ENCODE measurements around the gene CYP39A1. TPM values are rescaled to one million over a fixed set of nuclear protein-coding genes. Genes with fewer than 3 reads are reported as not detected.

The CYP39A1 gene
- total and polyA plus RNA-seq, 10 of the 15 experiments (the other 5 are each of a cell fraction or from before 2014, with no cell fraction given), result not detected

DNA sequence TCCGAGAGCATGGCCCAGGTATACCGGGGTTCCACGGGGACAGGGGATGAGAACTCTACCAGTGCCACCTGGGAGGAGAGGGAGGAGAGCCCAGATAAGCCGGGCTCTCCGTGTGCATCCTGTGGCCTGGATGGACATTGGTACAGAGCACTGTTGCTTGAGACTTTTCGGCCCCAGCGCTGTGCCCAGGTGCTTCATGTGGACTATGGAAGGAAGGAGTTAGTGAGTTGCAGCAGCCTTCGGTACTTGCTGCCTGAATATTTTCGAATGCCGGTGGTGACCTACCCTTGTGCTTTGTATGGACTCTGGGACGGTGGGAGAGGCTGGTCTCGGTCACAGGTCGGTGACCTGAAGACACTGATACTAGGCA, 36.3 kb upstream of the CYP39A1 start:
- in situ Hi-C loops (cut with MboI), result no loop called here
- H3K9ac ChIP-seq (ENCODE audit: control insufficient read depth, insufficient read depth, low read length), result no peak overlapping the region
- intact Hi-C loops (cut with micrococcal nuclease; ENCODE audit: unreplicated experiment), result no loop called here
- no peaks in the 10 kb centered on the region for H3K79me2 ChIP-seq (ENCODE audit: control insufficient read depth, insufficient read depth, low read length)
- no TSS peak for BruUV-seq (replicated peaks)
- H2AFZ ChIP-seq (ENCODE audit: control insufficient read depth, low read depth, low read length), result no peak overlapping the region
- DNase-seq (ENCODE audit: low read depth, low spot score) (no peak), ATAC-seq (no peak), FAIRE-seq (no peak)
- H3K4me3 ChIP-seq, result no peak overlapping the region
- no peak for TF ChIP-seq BHLHE40 (IDR thresholded peaks at IDR 0.05; ENCODE audit: borderline replicate concordance in 1 of 2, low read depth in 2 of 2, low read length in 1 of 2)
- TF ChIP-seq EP300 (IDR thresholded peaks at IDR 0.05; ENCODE audit: borderline replicate concordance in 1 of 2, control insufficient read depth in 1 of 2, low read depth in 2 of 2, low read length in 2 of 2), result no peak
- TF ChIP-seq NFXL1 (IDR thresholded peaks at IDR 0.05; ENCODE audit: borderline replicate concordance), result no peak
- no peak for TF ChIP-seq TCF3 (IDR thresholded peaks at IDR 0.05; ENCODE audit: borderline replicate concordance, insufficient read depth, low read depth, low read length)
- TF ChIP-seq, protein P1, sequence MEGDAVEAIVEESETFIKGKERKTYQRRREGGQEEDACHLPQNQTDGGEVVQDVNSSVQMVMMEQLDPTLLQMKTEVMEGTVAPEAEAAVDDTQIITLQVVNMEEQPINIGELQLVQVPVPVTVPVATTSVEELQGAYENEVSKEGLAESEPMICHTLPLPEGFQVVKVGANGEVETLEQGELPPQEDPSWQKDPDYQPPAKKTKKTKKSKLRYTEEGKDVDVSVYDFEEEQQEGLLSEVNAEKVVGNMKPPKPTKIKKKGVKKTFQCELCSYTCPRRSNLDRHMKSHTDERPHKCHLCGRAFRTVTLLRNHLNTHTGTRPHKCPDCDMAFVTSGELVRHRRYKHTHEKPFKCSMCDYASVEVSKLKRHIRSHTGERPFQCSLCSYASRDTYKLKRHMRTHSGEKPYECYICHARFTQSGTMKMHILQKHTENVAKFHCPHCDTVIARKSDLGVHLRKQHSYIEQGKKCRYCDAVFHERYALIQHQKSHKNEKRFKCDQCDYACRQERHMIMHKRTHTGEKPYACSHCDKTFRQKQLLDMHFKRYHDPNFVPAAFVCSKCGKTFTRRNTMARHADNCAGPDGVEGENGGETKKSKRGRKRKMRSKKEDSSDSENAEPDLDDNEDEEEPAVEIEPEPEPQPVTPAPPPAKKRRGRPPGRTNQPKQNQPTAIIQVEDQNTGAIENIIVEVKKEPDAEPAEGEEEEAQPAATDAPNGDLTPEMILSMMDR (IDR thresholded peaks at IDR 0.05 in 2 of 3, conservative IDR thresholded peaks at IDR 0.05 in 1 of 3; ENCODE audit: control insufficient read depth in 2 of 3, extremely low read depth in 1 of 3, insufficient read depth in 1 of 3, low read depth in 3 of 3, low read length in 3 of 3), result no peak
- no peak for TF ChIP-seq RUNX3 (IDR thresholded peaks at IDR 0.05; ENCODE audit: low read length)
- H3K4me1 ChIP-seq (ENCODE audit: control insufficient read depth, insufficient read depth, low read length), result no peaks in the 10 kb centered on the region
- no peak overlapping the region for H3K27ac ChIP-seq (ENCODE audit: control insufficient read depth, insufficient read depth)
- H3K4me2 ChIP-seq (ENCODE audit: control insufficient read depth, insufficient read depth), result no peak overlapping the region
- ChIA-PET POLR2A (no interaction called here), SMC1A (ENCODE audit: uncharacterized antibody, unreplicated experiment) (no interaction called here), CTCF (no interaction called here), RAD21 (ENCODE audit: unreplicated experiment) (no interaction called here)
- no peaks in the 10 kb centered on the region; a peak in 1 of 4 replicates for H3K27me3 ChIP-seq (replicated peaks in 1 of 2; ENCODE audit: control insufficient read depth in 2 of 2, insufficient read depth in 2 of 2, low read length in 1 of 2)
- 78% methylated on average over 12 of the region's 13 CpGs for WGBS (ENCODE audit: insufficient coverage, insufficient replicate concordance, low lambda C conversion rate, missing lambda C conversion rate)
- no peaks in the 10 kb centered on the region for H3K9me3 ChIP-seq (replicated peaks; ENCODE audit: control insufficient read depth, insufficient read depth, low read length)
- no peaks in the 10 kb centered on the region for H3K36me3 ChIP-seq (ENCODE audit: control insufficient read depth in 2 of 2, insufficient read depth in 2 of 2, low read length in 1 of 2)
- H4K20me1 ChIP-seq (ENCODE audit: control insufficient read depth, insufficient read depth), result no peaks in the 10 kb centered on the region

Data from GM12878 (cell line).